ENCODE data around the gene HECTD3. TPM values are rescaled to one million over a fixed set of nuclear protein-coding genes. Genes with fewer than 3 reads are reported as not detected.

The HECTD3 gene
- total and polyA plus RNA-seq, 9 of the 15 experiments (the other 6 are each of a cell fraction or from before 2014, with no cell fraction given), result 6.3 to 50.8 (median 18.9) TPM

DNA sequence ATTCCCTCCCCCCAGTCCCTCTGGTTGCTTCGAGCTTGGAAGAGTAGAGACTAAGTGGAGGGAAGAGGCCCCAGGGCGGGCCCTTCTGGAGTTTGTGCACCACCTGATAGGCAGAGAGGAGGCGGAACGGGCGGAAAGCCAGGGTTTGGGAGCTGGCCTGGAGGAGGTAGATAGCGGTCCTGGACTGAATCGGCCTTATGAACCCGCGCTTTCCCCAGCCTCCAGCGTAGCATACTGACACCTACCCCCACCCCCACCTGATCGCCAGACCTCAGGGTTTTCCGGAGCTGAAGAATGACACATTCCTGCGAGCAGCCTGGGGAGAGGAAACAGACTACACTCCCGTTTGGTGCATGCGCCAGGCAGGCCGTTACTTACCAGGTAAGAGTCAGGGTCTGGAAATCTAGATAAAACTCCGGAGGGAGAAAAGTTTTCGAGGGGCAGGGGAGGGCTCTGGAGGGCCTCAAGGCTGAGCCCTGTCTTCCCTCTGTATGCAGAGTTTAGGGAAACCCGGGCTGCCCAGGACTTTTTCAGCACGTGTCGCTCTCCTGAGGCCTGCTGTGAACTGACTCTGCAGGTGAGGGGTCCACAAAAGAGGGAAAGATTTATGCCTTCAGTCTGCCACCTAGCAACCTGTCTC lies 1.6 kb upstream of the HECTD3 start (continued):
- TF ChIP-seq CHD7 (IDR thresholded peaks at IDR 0.05; ENCODE audit: low read depth, low read length), result no peak
- no peak for TF ChIP-seq ZNF644 (tag; IDR thresholded peaks at IDR 0.05; ENCODE audit: low read depth)
- no peak for TF ChIP-seq PTRF (tag; IDR thresholded peaks at IDR 0.05)
- 0 out of 2 replicates have a peak, but pooled peaks have one; percentile 60 for TF ChIP-seq NKRF (IDR thresholded peaks at IDR 0.05; ENCODE audit: borderline replicate concordance)
- peak; percentile 78 for TF ChIP-seq ZNF24 (IDR thresholded peaks at IDR 0.05)
- TF ChIP-seq ZNF124 (CRISPR knock-in tag; IDR thresholded peaks at IDR 0.05), result no peak
- no peak for TF ChIP-seq ILK (tag; IDR thresholded peaks at IDR 0.05; ENCODE audit: borderline replicate concordance, low read depth)
- TF ChIP-seq, protein P1, sequence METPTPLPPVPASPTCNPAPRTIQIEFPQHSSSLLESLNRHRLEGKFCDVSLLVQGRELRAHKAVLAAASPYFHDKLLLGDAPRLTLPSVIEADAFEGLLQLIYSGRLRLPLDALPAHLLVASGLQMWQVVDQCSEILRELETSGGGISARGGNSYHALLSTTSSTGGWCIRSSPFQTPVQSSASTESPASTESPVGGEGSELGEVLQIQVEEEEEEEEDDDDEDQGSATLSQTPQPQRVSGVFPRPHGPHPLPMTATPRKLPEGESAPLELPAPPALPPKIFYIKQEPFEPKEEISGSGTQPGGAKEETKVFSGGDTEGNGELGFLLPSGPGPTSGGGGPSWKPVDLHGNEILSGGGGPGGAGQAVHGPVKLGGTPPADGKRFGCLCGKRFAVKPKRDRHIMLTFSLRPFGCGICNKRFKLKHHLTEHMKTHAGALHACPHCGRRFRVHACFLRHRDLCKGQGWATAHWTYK (CRISPR knock-in tag; IDR thresholded peaks at IDR 0.05), result peak; percentile 42; the same call in 1 of the 2 replicates
- no peak for TF ChIP-seq DLX4 (CRISPR knock-in tag; IDR thresholded peaks at IDR 0.05)
- no peak for TF ChIP-seq ZNF778 (CRISPR knock-in tag; IDR thresholded peaks at IDR 0.05)
- TF ChIP-seq ZEB2 (IDR thresholded peaks at IDR 0.05), result peak; percentile 17; the same call in 1 of the 2 replicates
- TF ChIP-seq ELF2 (CRISPR knock-in tag; IDR thresholded peaks at IDR 0.05), result peak; percentile 27; the same call in 1 of the 2 replicates
- peak; percentile 70 for TF ChIP-seq KLF1 (tag; IDR thresholded peaks at IDR 0.05)
